Stimulated activated CD8-positive, alpha-beta memory T cell treated with anti-CD3 and anti-CD28 coated beads, Interleukin-15, amount 100 ng/mL, for 4 hours (primary cell): Measurements from ENCODE around the gene TUBB4B.

Experiments used
- DNase-seq, 2 donors: peaks; one replicate each; pipeline ENCODE4 v3.0.0-alpha.2; 2020; ENCODE audit warnings: low read depth in 2 of 2

The TUBB4B gene

GRCh38 chr9:137270929-137271695 lies 30.0 kb downstream of the TUBB4B start:
- no peak for DNase-seq

- no peak for DNase-seq
These were observed 30.6 kb downstream of the TUBB4B start for GRCh38 chr9:137271696-137272076.

GRCh38 chr9:137272241-137273094 lies 31.4 kb downstream of the TUBB4B start:
- DNase-seq: no peak

- DNase-seq: no peak
These were observed 32.0 kb downstream of the TUBB4B start for GRCh38 chr9:137273095-137273490.

- no peak for DNase-seq
These were observed 32.7 kb downstream of the TUBB4B start for GRCh38 chr9:137273611-137274320.

DNA sequence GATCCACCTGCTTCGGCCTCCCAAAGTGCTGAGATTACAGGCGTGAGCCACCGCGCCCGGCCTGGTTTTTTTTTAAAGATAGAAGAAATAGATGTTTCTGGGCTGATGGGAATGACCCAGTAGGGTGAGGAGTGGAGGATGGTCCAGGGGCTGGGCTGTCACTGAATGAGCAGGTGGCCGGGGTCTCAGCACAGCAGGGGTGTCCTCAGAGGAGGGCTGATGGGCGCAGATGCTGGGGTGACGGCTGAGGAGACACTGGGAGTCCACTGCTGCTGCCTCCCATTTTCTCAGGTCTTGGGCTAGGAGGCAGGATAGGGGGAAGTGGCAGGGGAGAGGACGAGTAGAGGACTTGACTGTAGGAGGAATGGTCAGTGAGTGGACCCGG lies 34.1 kb downstream of the TUBB4B start:
- DNase-seq: no peak

DNA sequence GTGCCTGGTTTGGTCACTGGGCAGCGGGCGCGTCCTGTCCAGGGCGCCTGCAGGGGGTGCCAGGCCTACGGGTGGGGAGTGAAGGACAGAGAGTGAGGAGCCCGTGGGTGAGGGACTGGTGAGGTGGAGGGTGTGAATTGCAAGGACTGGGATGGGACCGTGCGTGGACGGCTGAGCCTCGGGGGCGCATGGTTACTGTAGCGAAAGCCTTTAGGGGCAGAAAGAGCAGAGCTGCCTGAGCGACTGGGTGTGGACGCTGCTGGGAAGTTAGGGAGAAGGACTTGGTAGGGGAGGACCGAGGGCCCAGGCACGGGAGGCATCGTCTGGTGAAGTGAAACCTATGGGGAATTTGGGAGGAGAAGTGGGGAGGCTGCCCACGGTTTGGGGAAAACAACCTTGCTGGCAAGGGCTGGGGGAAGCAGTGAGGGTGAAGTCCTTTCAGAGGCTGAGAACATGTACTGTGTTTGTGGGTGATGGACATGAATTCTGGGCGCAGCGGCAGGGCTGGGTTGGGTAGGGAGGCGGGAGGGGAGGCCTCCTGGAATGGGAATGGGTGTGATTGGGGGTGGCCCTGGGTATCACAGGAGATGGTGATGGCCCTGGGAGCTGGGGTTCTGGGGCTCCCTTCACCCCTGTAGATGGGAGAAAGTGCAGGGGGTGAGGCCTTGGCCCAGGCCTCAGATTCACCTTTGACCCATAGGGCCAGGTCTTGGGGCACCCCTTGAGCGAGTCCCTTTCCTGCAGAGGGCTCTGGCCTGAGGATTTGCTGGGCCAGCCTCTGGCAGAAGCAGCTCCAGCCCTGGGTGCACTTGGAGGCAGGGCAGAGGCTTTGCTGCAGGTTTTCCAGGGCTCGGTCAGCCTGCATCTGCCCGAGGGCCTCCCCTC lies 34.7 kb downstream of the TUBB4B start:
- DNase-seq: no peak

DNA sequence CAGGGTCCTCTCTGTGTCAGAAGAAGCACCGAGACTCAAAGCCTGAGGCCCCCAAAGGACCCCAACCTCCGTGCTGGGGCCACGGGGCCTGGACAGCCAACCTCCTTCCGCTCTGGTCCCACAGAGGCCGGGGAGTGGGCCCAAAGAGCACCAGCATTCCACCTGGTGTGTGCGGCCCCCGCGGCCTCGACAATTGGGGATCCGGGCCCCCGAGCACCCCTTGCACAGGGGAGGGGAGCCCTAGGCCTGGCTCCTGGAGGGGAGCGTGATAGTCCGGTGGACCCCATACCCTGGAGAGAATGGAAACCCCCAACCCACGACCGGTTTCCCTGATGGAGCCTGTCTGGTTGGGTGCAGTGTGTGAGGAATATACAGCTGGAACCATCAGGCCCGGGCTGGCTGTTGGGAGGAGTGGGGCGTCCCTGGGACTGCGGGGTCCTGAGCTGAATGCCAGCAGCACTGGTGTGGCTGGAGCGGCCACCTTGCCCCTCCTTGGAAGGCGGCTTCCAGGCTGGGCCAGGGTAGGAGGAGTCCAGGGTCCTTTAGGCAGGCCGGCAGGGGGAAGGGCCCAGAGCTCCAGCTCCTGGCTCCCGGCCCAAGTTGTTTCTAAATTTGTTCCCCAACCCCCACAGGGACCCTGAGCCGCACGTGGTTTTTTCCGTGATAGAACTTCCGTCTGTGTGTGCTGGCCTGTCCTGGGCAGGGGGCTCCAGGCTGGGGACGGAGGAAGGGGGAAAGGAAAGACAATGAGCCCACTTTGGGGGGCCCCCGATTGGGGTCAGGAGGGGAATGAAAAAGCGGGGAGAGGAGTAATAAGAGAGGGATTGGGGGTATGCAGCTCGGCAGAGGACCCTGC lies 35.6 kb downstream of the TUBB4B start:
- DNase-seq: no peak

GRCh38 chr9:137277329-137278041 lies 36.4 kb downstream of the TUBB4B start, which contains the start of gene TOR4A:
Gene TOR4A (plus strand): TSS chr9:137277726. CDS start chr9:137278690, 964 bp downstream.
- DNase-seq: no peak

DNA sequence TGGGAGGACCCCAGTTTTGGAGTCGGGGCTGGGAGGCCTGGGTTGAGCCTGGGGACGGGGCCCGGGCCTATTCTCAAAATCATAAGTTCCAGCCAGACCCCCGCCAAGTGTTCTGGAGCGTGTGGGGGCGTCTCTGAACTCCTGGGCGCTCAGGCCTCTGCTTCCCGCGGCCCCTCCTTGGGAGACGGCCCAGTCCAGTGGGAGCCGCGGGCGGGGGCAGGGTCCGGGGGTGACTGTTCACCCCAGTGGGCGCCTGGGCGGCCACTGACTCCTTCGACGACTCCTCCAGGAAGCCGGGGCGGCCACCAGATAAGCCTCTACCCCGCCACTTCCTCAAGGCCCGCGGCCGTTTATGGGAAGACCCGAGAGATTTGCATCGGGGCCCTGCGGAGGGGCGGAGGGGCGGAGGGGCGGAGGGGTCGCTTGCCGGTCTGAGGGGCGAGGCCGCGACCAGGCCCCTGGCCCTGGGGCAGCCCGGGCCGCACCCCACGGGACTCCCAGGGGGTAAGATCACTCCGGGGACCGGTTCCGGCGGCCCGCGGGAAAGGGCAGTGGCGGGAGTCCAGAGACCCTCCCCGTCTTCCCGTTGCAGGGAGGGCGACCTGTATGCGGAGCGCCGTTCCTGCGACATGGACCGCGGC lies 37.1 kb downstream of the TUBB4B start:
- DNase-seq: no peak

DNA sequence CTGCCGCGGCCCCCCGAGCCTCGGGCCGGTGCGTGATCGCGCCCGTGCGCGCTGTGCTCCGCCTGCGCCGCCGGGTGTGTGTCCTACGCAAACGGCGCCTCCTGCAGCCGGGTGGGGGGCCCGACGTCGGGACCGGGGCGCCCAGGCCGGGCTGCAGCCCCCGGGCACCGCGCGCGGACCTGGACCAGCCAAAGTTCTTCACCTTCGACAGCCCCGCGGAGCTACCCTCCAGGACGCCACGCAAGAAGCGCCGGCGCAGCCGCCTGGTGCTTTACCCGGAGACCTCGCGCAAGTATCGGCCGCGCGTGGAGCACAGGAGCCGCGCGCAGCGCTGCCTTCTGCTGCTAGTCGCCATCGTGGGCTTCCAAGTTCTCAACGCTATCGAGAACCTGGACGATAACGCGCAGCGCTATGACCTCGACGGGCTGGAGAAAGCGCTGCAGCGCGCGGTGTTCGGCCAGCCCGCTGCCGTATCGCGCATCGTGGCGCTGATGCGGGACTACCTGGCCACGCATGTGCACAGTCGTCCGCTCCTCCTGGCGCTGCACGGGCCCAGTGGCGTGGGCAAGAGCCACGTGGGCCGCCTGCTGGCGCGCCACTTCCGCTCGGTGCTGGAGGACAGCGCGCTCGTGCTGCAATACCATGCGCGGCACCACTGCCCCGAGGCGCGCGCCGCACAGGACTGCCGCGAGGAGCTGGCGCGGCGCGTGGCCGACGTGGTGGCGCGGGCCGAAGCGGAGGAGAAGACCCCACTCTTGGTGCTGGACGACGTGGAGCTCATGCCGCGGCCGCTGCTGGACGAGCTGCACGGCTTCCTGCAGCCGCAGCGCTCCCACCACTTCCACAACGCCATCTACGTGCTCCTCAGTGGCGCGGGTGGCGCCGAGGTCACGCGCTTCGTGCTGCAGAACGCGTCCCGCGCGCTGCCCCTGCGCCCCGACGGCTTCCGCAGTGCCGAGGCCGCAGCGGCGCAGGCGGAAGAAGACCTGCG lies 37.9 kb downstream of the TUBB4B start:
- no peak for DNase-seq

DNA sequence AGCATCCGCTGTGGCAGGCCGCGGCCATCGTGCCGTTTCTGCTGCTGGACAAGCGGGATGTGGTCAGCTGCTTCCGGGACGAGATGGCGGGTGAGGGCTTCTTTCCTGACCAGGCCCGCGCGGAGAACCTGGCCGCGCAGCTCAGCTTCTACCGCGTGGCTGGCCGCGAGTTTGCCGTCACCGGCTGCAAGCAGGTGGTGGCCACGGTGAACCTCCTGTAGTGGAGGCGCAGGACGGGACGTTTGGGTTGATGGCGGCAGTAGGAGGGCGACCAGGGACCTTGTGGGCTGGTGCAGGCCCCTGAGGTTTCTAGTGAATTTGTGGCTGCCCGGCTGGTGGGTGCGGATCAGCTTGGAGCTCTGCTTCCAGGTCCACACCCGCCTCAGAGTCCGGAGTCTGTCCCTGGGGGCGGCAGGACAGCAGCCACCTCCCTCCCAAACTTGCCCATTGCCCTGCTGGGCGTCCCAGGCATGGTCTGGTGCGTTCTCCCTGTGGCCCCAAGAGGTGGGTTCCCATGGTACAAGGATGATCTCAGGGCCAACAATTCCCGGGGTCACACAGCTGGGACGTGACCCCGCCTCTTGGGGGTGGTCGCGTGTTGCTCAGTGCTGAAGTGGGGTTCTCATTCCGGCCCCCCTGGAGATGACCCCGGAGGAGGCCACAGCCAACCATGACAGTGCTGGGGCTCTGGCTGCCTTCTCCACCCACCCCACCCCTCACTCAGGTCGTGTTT lies 38.8 kb downstream of the TUBB4B start:
- DNase-seq: no peak

DNA sequence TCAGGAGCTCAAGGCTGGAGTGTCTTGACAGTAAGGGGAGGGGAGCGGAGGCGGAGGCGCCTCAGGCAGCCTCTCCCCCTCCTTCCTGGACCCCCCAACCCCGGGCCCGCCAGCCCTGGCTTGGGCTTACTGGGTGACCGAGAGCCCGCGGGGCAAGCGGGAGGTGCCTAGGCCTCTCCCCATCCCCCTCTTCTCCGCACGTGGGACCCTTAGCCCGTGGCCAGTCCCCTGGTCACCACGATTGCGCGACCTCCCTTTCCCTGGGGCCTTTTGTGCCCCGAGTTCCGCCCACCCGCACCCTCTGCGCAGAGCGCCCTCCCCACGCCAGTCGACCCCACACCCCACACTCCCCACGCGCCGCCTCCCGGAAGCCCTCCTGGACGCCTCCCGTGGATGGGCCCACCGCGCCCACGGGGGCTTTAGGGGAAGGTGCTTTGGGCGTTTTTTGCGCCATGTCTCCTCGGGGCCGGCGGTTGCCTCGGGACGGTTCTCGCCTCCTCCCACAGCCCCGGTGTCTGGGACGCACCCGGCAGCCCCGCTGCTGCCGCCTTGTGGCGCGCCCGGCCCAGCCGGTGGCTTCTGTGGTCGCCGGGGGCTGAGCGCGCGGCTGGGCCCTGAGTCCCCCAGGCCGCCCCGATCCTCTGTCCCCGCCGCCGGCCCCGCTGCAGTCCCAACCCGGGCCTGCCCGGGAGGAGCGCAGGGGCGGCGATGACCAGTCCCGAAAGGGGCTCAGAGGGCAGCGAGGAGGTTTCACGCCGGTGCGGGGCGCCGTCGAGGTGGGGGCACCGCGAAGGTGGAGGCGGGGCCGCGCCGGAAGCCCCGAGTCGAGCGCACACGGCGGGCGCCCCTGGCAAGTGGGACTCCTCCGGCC lies 39.6 kb downstream of the TUBB4B start:
- DNase-seq: no peak

GRCh38 chr9:137281345-137282116 lies 40.4 kb downstream of the TUBB4B start:
- no peak for DNase-seq

DNA sequence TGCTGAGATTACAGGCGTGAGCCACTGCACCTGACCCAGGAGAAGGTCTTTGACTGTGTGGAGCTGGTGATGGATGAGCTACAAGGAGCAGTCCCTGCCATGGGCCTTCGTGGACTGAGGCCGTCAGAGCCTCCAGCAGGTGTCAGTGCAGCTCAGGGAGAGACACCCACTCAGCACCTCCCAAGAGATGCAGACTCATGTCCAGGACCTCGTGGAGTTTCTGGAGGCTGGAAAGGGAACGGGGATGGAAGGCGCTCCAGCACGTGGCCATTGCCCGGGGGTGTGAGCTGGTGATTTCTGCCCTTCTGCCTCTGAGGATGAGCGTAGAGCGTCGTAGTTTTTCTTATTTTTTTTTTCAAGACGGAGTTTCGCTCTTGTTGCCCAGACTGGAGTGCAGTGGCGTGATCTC lies 45.9 kb downstream of the TUBB4B start:
- no peak for DNase-seq

DNA sequence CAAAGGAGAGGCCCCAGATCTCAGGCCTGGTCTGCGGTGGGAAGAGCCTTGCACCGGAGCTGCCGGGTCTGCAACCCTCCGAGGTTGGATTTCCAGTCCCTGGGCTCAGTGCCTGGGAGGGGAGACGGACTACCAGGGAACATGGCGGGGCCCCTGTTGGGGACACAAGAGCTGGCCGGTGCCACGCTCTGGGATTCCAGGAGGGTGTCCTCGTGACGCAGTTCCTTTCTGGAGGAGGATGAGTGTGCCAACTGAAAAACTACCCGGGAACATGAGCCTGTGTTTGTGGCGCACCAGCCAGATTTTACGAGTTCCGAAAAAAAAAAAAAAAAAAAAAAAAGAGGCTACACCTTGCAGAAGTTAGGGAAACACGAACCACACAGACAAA lies 52.0 kb downstream of the TUBB4B start:
- no peak for DNase-seq
